Stimulated activated CD4-positive, alpha-beta T cell treated with anti-CD3 and anti-CD28 coated beads, Interleukin-2, amount 100 ng/mL, for 24 hours (primary cell): ENCODE measurements around the gene MED17.
"Not testable (repeated sequence)": the region's sequence is repeated elsewhere in the genome, so short reads cannot be mapped to it uniquely, and the experiment has no call there.

ENCODE experiments used
- DNase-seq, 2 donors: peaks; one replicate each; pipeline ENCODE4 v3.0.0-alpha.2; 2020

MED17 gene

DNA sequence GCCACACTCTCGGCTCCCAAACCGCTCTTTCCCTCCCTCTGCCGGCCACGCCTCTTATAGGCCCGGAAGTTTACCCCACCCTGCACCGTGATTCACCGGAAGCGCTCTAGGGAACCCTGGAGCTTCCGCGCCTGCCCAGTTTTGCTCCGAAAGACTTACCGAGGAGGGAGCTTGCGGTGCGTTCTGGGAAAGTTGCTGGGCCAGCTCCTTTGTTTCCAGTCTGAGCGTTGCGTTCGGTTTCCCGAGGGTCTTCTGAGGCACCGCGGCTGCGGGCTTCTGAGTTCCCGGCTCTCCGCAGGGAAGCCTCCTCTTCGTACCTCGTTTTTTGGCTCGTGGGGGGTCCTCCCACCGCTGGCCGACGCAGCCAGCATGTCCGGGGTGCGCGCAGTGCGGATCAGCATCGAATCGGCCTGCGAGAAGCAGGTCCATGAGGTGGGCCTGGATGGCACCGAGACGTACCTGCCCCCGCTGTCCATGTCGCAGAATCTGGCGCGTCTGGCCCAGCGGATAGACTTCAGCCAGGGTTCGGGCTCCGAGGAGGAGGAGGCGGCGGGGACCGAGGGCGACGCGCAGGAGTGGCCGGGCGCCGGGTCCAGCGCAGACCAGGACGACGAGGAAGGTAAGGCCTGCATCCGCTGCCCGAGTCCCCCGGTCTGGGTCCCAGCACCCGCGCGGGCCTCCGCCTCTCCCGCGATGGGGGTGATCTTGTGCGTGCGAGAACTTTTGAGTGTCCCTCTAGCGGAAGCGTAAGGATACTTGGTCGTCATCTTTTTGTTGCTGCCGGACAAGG, at the start of gene MED17:
Gene MED17 (plus strand): TSS at position 138 of the 790 bp plus-strand sequence. CDS start 232 bp downstream, at position 370.
- DNase-seq, result peak; percentile 90 to 94

- DNase-seq, result no peak
These were observed 49.5 kb upstream of the MED17 start for GRCh38 chr11:93734427-93735222.

DNA sequence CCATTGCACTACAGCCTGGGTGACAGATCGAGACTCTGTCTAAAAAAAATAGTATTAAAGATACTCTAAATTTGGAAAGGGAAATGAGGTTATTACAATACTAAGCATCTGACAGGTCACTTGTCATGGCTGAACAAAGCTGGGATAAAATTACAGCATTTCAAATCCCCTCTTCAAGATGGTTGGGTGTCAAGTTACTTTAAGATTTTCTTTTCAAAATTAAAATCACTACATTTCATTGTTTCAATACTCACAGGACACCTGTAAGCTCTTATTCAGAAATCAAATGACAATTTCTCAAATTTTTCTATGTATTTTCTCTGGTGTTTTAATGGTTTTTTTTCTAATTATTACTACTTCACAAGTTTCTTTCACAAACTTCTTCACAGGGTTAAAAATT, 48.5 kb upstream of the MED17 start:
- no peak for DNase-seq

DNA sequence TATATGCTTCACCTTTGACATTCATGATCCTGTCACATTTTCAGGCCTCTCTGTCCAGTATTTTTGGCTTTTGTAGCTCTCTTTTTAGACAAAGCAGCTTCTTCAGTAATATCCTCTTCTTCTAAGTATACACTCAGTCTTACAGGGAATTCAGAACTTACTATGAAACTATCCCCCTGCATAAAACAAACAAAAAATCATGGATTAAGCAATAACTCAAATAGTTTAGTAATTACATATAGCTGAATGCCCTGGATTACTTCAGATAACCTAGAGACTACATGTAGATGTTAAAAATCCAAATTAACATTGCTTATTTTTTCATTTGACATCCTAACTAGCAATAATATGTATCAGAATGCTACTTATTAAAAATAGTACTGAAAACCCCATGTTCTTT, 48.0 kb upstream of the MED17 start:
- DNase-seq, result no peak

GRCh38 chr11:93737904-93738612, 46.0 kb upstream of the MED17 start:
- no peak for DNase-seq

DNA sequence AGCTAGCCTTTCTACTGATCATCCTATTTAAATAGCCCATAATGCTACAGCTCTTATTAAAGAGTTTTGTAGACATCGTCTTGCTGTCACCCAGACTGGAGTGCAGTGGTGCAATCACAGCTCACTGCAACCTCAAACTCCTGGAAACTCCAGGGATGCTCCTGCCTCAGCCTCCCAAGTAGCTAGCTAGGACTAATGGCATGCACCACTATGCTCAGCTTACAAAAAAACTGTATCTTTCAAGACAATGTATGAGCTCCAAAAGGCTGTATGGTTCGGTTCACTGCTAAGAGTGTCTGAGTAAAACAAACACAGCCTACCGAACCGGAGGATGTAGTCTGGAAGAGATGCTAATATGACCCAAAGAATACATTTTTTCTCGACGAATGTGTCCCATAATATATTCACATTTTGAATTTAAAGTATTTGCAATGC, 45.4 kb upstream of the MED17 start:
- no peak for DNase-seq

GRCh38 chr11:93740031-93740729, 43.9 kb upstream of the MED17 start:
- peak; percentile 60 to 65 for DNase-seq

- peak; percentile 69 to 74 for DNase-seq
These were observed 43.4 kb upstream of the MED17 start for GRCh38 chr11:93740730-93741093.

DNA sequence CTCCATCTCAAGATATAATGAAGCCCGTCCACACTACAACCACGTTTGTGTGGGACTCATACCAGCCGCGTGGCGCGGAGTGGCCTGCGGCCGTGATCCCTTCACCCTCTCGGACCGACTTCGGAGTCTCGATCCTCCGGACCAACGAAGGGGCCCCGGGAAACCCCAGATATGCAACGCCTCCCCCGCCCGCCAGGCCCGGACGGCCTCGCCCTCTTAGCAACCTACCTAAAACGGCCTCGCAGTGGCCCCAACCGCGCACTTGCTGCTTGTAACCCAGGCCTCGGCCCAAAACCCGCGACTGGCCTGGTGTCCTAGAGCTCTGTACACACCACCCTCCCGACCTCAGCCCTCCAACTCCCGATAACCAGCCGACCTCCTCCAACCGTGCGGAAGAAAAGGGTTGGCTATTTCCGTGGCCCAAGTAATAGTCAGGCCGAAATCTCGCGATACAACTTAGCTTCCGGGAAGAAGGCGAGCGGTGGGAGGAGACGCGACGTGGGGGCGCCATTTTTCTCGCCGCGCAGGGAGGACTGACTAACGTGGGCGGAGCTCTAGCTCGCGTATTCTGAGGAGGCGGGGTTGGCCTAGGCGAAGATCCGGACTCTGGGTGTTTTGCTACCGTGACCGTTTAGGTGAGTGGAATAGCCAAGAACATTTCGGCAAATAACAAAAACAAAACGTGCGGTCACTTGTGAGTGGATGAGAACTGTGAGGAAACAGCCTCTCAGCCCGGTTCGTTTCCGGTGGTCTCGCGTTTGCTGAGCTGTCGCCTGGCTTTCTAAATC, 42.8 kb upstream of the MED17 start, which contains the start of the genes C11orf54 and TAF1D:
Gene C11orf54 (plus strand): TSS at position 579 of the 788 bp plus-strand sequence. CDS start 5,722 bp downstream, outside the sequence.
Gene TAF1D (minus strand): TSS at position 402 of the 788 bp plus-strand sequence. CDS start 2,191 bp downstream, outside the sequence.
- peak; percentile 93 to 95 for DNase-seq

DNA sequence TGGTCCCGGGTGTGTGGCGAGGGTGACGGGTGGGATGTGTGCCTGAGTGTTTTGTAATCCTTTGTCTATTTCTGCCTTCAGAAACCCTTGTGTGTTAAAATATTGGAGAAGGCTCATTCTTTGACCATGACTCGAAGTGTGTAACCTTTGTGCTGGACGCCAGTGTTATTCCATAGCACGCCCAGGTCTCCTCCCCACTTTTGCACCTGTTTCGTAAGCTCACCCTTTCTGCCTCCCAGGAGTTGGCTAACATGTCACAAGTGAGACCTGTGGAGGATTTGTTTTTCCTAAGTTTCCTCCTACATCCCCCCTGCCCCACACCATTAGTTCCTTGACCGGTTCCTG, 42.2 kb upstream of the MED17 start:
- no peak for DNase-seq

GRCh38 chr11:93743291-93743690, 40.8 kb upstream of the MED17 start:
- no peak for DNase-seq

GRCh38 chr11:93744669-93745004, 39.4 kb upstream of the MED17 start:
- DNase-seq, result no peak

- not testable (repeated sequence) for DNase-seq
These were observed 38.9 kb upstream of the MED17 start for GRCh38 chr11:93745005-93745755.

DNA sequence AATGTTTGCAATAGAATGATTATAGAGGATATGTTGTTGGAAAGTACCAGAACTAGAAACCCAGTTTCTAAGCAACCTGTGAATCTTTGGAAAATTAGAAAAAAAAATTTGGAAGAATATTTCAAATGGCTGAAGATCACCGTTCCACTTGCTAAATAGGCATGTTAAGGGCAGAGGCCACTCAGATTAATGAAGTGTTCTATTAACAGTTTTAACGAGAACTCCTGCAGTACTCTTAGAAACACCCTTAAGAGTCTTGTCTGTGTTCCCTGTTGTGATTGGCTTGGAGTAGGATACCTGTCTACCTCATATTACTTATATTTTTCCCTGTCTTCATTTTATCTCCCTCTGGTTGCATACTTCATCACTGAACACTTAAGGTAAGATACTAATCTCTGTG, 38.0 kb upstream of the MED17 start:
- no peak for DNase-seq

DNA sequence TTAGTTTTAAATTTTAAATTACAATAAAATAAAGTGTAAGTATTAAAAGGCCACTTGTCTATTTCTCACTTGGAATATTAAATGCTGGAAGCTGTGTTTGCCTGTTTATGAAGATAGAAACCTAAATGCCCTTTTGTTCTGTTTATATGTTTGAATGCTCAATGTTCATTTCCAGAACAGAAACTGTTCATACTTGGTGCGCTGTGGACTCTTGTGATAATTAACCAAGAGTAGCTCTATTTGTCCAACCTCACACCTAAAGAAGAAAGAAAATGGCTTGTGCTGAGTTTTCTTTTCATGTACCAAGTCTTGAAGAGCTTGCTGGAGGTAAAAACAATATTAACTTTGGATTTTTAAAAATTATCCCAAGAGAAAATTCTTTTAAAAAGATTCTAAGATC, 37.0 kb upstream of the MED17 start:
- no peak for DNase-seq

DNA sequence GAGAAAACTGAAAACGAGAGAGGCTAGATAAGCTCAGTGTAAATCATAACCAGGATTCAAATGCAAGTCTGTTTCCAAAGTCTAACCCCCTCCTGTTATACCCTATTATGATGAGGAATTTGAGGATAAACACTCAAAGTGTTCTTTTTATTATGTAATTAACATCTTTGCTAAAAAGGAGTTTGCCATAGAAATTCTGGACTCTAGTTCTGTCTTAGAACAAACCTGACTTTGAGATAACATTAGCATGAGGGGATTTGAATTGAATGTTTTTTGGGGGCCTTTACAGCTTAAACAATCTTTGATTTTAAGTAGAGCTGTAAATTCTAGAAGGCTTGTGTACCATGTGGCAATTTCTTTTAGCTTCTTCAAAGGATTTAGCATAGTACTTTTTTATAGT, 33.1 kb upstream of the MED17 start:
- DNase-seq, result no peak

DNA sequence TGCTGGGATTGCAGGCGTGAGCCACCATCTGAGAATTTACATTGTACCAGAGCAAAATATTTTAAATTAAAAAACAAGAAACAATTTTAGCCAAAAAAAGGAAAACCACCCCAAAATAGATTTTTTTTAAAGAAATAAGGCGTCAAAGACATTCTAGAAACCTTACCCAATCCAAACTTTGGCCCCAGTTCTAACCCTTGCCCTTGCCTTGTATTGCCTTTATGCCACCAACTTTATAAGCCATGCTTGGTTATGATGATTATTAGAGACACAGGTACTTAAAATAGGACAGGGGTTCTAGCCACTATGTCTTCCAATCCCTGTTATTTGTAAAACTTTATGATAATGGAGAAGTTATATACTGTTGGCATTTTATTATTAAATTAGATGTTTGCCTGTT, 30.8 kb upstream of the MED17 start:
- no peak for DNase-seq

DNA sequence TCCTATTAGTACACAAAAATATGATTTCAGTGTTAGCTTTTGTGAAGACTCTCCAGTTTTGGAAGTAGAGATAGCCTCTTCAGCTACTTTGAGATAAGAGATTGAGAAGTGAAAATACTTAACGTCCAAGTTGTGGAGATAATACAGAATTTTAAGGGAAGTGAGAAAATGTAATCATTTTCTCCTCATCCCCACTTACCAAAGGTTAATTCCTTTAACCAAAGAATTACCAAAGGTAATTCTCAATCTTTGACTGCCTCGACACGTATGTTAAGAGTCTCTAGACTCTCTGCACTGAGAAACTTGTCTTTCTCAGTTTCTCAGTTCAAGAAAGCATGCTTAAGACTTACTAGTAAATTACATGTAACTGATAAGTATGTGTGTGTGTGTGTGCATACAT, 27.3 kb upstream of the MED17 start:
- DNase-seq, result no peak

- DNase-seq, result no peak
These were observed 26.8 kb upstream of the MED17 start for GRCh38 chr11:93757301-93757700.

- DNase-seq, result no peak
These were observed 25.9 kb upstream of the MED17 start for GRCh38 chr11:93757924-93758865.
